GF-D8 (cell line): ENCODE measurements around the gene ZSCAN20.

ENCODE experiments used
- DNase-seq: peaks from one replicate; lab custom pipeline; 2025; lab: John Stamatoyannopoulos, UW

ZSCAN20 gene

GRCh38 chr1:33535334-33535733 is 62.9 kb downstream of the ZSCAN20 start:
- DNase-seq, result no peak

DNA sequence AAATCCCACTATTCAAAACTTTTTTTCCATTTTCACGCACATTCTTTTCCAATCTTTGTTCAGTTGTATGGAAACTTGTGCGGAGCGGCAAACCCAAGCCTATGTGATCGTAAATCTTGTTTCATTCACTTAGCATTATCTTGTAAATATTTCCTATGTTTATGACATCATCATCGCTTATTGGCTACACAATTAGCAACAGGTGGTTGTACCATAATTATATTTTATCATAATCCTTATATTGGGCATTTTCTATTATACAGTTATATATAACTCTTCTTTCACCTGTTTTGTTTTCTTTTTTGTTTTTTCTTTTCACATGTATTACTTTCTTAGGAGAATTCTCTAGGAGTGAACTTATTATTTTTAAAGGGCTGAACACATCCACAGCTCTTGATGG is 65.4 kb downstream of the ZSCAN20 start:
- no peak for DNase-seq

DNA sequence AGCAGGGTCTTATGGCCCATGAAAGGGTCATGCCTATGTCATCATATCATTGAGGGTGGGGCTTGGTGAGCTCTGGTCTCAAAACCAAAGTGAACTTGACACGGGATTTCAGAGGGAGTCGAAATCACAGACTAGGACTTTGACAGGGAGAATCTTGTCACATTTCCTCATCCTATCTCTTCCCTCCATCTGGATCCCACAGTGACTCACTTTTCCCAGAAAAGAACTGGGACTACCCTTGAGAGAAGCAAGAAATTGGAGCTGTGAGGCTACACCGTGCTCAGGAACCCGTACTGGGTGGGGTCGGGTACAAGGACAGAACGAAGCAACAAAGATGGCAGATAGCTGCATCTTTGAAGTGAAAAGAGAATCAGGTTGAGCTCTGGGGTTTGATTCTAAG is 69.5 kb downstream of the ZSCAN20 start:
- DNase-seq, result no peak
